GM19351 (cell line): ENCODE results near the gene ESM1.

Experiments
- ATAC-seq: cut with Tn5 transposase; IDR thresholded peaks from one replicate; pipeline ENCODE4 v1.9.1; 2021; ENCODE audit warnings: mild to moderate bottlenecking, moderate library complexity; ENCODE audit not compliant: unreplicated experiment

ESM1 gene

GRCh38 chr5:54988218-54988617 lies 2.8 kb upstream of the ESM1 start:
- ATAC-seq: no peak

GRCh38 chr5:54986269-54986654 lies 869 bp upstream of the ESM1 start:
- no peak for ATAC-seq

- no peak for ATAC-seq
These were observed 3.5 kb downstream of the ESM1 start for GRCh38 chr5:54981928-54982327.

DNA sequence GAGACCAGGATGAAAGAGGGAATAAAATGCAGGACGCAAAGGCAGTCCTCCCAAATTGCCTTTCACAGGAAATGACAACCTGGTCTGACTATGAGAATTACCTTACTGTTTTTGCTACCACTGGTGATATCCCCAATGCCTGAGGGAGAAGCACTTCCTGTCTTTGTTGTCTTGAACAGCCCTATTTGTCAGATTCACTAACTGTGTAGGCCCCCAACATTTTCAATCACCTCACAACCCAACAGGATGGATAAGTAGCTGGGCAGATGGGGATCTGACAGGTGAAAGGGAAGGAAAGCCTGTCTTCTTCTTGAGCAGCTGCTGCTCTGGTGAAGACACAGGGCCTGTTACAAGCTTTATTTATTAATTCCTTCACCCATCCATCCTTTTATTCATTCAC lies 9.7 kb downstream of the ESM1 start:
- ATAC-seq: no peak

GRCh38 chr5:54969856-54970828 lies 15.3 kb downstream of the ESM1 start:
- no peak for ATAC-seq

- no peak for ATAC-seq
These were observed 16.2 kb downstream of the ESM1 start for GRCh38 chr5:54969242-54969641.

- no peak for ATAC-seq
These were observed 19.6 kb downstream of the ESM1 start for GRCh38 chr5:54965806-54966205.

- ATAC-seq: no peak
These were observed 21.0 kb downstream of the ESM1 start for GRCh38 chr5:54964405-54964804.

DNA sequence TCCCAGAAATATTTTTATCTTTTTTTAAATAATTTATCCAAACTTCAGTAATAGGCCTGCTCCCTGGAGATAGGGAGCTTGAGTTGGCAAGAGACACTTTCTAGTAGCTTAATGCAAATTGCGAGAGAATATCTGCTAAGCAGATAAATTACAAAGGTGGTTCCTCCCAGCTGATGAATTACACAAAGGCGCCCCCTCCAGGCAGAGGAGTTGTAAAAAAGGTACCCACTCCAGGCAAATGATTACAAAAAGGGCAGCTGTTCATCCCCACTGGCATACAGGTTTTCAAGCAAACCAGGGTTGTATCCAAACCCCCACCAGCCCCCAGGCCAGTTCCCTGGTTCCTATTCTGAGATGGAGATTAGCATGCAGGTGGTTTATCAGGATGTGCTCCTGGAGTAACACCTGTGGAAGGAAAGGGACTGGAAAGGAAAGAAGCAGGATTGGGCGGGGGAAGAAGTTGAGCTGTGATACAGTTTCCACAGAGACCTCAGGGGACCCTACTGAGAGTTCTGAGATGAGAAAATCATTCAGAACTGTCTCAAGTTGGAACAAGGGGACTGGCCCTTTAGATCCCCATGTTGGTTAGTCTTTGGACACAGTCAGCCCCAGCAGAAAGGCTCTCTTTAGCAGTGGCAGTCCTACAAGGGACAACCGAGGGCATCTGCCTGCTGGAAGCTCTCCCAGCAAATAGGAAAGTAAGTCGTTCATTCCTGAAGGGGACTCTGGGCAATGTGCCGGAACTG lies 25.5 kb downstream of the ESM1 start:
- ATAC-seq: no peak

DNA sequence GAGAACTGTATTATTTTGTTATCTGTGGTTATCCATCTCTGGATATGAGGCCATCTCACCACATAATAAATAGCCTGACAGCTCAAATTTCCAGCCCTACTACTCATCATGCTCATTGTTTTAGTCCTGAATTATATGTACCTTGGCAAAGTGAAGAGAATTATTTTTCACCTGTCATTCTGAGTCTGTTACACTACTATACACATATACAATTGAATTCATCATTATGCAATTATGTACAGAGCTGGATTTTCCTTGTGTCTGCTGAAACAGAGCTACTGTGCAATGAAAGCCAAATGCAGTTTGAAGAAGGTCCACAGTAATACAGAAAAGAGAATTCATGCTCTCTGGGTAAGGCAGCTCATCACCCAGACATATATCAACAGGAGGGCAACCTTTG lies 28.5 kb downstream of the ESM1 start:
- ATAC-seq: no peak

GRCh38 chr5:54947187-54947586 lies 38.2 kb downstream of the ESM1 start:
- no peak for ATAC-seq

- no peak for ATAC-seq
These were observed 39.0 kb downstream of the ESM1 start for GRCh38 chr5:54946306-54946819.

- peak; percentile 50 for ATAC-seq
These were observed 41.0 kb downstream of the ESM1 start for GRCh38 chr5:54944364-54944763.

GRCh38 chr5:54942064-54942778 lies 43.2 kb downstream of the ESM1 start:
- ATAC-seq: no peak

- no peak for ATAC-seq
These were observed 49.2 kb downstream of the ESM1 start for GRCh38 chr5:54936201-54936600.

DNA sequence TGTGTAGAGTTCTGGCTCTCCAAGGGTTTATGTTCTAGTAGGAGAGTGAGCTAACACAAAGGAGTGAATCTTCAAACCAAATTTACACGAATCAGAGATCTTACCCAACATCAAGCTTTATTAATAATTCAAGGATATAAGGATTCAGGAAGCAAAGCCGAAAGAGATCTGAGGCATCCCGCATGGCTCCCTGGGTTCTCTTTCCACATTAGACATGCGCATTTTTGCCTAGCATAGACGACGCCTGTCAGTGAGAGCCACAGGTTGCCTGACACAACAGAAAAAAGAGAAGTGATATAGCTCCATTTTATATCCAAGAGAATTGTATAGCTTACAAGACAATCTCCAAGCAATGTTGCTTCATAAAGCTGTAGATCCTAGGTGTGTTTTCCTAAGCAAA lies 52.6 kb downstream of the ESM1 start:
- no peak for ATAC-seq

- ATAC-seq: no peak
These were observed 54.7 kb downstream of the ESM1 start for GRCh38 chr5:54930736-54931135.
